H1 (cell line): ENCODE data around the gene HSD17B8. TPM values are rescaled to one million over a fixed set of nuclear protein-coding genes. Genes with fewer than 3 reads are reported as not detected.

ENCODE experiments used
- CTCF ChIA-PET: fragments of 300-600 bp; sonication (Branson Sonifier 250); formaldehyde crosslinking; loops from one replicate; lab custom pipeline; 2021; ENCODE audit not compliant: partially characterized antibody; lab: Charles Lee
- POLR2A ChIA-PET: fragments of 300-600 bp; sonication (Branson Sonifier 250); formaldehyde crosslinking; loops from one replicate; lab custom pipeline; 2021; ENCODE audit warnings: inconsistent platforms; ENCODE audit not compliant: partially characterized antibody; lab: Charles Lee
- DNase-seq, 2 experiments: peaks; one replicate each; pipeline versions ENCODE4 v3.0.0 to v3.0.0-alpha.2; 2010 to 2022; ENCODE audit warnings: low spot score in 2 of 2, low read depth in 1 of 2, mixed read lengths in 1 of 2
- FAIRE-seq: peaks from 2 replicates; lab custom pipeline; 2011; peaks lifted over from hg19 to GRCh38; lab: Jason Lieb, UNC
- H2AFZ ChIP-seq: 2 replicates; pipeline ENCODE4 v1.8.1; 2012; ENCODE audit warnings: low read length, inconsistent platforms
- H2AK5ac ChIP-seq: 2 replicates; pipeline ENCODE4 v1.6.1; 2013; ENCODE audit warnings: low read depth, low read length
- H2BK120ac ChIP-seq: replicated peaks from 2 replicates; pipeline ENCODE3; 2013; ENCODE audit warnings: low read depth, low read length, inconsistent platforms
- H2BK12ac ChIP-seq: 2 replicates; pipeline ENCODE4 v1.6.1; 2013; ENCODE audit warnings: low read depth, low read length
- H2BK15ac ChIP-seq: 2 replicates; pipeline ENCODE4 v1.6.1; 2013; ENCODE audit warnings: low read length
- H2BK20ac ChIP-seq: 2 replicates; pipeline ENCODE4 v1.6.1; 2013; ENCODE audit warnings: low read length
- H2BK5ac ChIP-seq: 2 replicates; pipeline ENCODE4 v1.6.1; 2013; ENCODE audit warnings: low read depth, low read length
- H3K14ac ChIP-seq: 2 replicates; pipeline ENCODE4 v1.6.1; 2013; ENCODE audit warnings: inconsistent platforms; ENCODE audit not compliant: insufficient read length
- H3K18ac ChIP-seq: 2 replicates; pipeline ENCODE4 v1.6.1; 2013; ENCODE audit warnings: low read length; ENCODE audit errors: extremely low read depth
- H3K23ac ChIP-seq: 2 replicates; pipeline ENCODE4 v1.6.1; 2013; ENCODE audit warnings: inconsistent platforms; ENCODE audit not compliant: insufficient read length
- H3K23me2 ChIP-seq: 2 replicates; pipeline ENCODE4 v1.6.1; 2013; ENCODE audit warnings: low read depth, low read length
- H3K27ac ChIP-seq: 2 replicates; pipeline ENCODE4 v1.6.1; 2011; ENCODE audit warnings: low read depth, low read length, inconsistent platforms
- H3K27me3 ChIP-seq, 4 experiments: replicated peaks in 1 of 4; 1 replicate in 1 of 4; 2 replicates in 3 of 4; pipeline versions ENCODE4 v1.6.1 to v1.8.1; 2011 to 2013; ENCODE audit warnings: low read length in 3 of 4, mild to moderate bottlenecking in 3 of 4, inconsistent platforms in 2 of 4, mixed read lengths in 2 of 4, moderate library complexity in 1 of 4; ENCODE audit not compliant: control insufficient read depth in 3 of 4, insufficient read depth in 3 of 4; ENCODE audit errors: extremely low read depth in 1 of 4
- H3K36me3 ChIP-seq, 4 experiments: 2 replicates each; pipeline versions ENCODE4 v1.6.1 to v1.8.1; 2011 to 2013; ENCODE audit warnings: mild to moderate bottlenecking in 4 of 4, low read length in 3 of 4, moderate library complexity in 2 of 4, control low read depth in 1 of 4, inconsistent platforms in 1 of 4; ENCODE audit not compliant: insufficient read depth in 4 of 4, control insufficient read depth in 2 of 4
- H3K4ac ChIP-seq: replicated peaks from 2 replicates; pipeline ENCODE3; 2013; ENCODE audit warnings: low read length, low read depth, mixed read lengths, inconsistent platforms; ENCODE audit not compliant: insufficient read length
- H3K4me1 ChIP-seq, 4 experiments: replicated peaks in 1 of 4; 1 replicate in 1 of 4; 2 replicates in 3 of 4; pipeline versions ENCODE4 v1.6.1 to v1.8.1; 2011 to 2013; ENCODE audit warnings: low read length in 3 of 4, inconsistent platforms in 2 of 4, mixed read lengths in 1 of 4; ENCODE audit not compliant: insufficient read depth in 4 of 4, control insufficient read depth in 3 of 4
- H3K4me2 ChIP-seq, 2 experiments: 2 replicates each; pipeline versions ENCODE4 v1.6.1 to v1.8.1; 2011 to 2013; ENCODE audit warnings: low read depth in 2 of 2, low read length in 2 of 2, control low read depth in 1 of 2, inconsistent platforms in 1 of 2, mild to moderate bottlenecking in 1 of 2; ENCODE audit not compliant: insufficient read depth in 1 of 2
- H3K4me3 ChIP-seq, 4 experiments: fragments of 200-600, 300-600 bp in 1 of 4; sonication (generic), shearing (Covaris generic), sonication (Bioruptor Twin) in 1 of 4; 2 replicates each; pipeline versions ENCODE4 v1.5.1 to v1.8.1; 2011 to 2016; ENCODE audit warnings: low read length in 4 of 4, low read depth in 3 of 4, control low read depth in 2 of 4, inconsistent platforms in 2 of 4, mild to moderate bottlenecking in 2 of 4, mixed read lengths in 1 of 4, moderate library complexity in 1 of 4; ENCODE audit not compliant: insufficient read depth in 2 of 4; ENCODE audit errors: extremely low read depth in 1 of 4
- H3K56ac ChIP-seq: replicated peaks from 2 replicates; pipeline ENCODE3; 2013; ENCODE audit warnings: low read depth, mild to moderate bottlenecking, mixed read lengths, low read length, inconsistent platforms; ENCODE audit not compliant: insufficient read length
- H3K79me1 ChIP-seq: 2 replicates; pipeline ENCODE4 v1.6.1; 2013; ENCODE audit warnings: low read depth, low read length, control low read depth
- H3K79me2 ChIP-seq, 2 experiments: 2 replicates each; pipeline versions ENCODE4 v1.6.1 to v1.8.1; 2012 to 2013; ENCODE audit warnings: low read length in 2 of 2, mild to moderate bottlenecking in 2 of 2, inconsistent platforms in 1 of 2; ENCODE audit not compliant: insufficient read depth in 2 of 2, control insufficient read depth in 1 of 2
- H3K9ac ChIP-seq, 4 experiments: replicated peaks in 1 of 4; 1 replicate in 1 of 4; 2 replicates in 3 of 4; pipeline versions ENCODE4 v1.6.1 to v1.8.1; 2011 to 2013; ENCODE audit warnings: low read depth in 3 of 4, low read length in 3 of 4, control low read depth in 2 of 4, mild to moderate bottlenecking in 2 of 4, moderate library complexity in 2 of 4, inconsistent platforms in 1 of 4; ENCODE audit errors: extremely low read depth in 1 of 4
- H3K9me3 ChIP-seq, 2 experiments: 2 replicates each; pipeline versions ENCODE4 v1.6.1 to v1.8.1; 2012 to 2013; ENCODE audit warnings: mild to moderate bottlenecking in 2 of 2, moderate library complexity in 2 of 2, control low read depth in 1 of 2, inconsistent platforms in 1 of 2, low read depth in 1 of 2, low read length in 1 of 2, mixed read lengths in 1 of 2; ENCODE audit not compliant: insufficient read depth in 2 of 2
- H4K20me1 ChIP-seq, 2 experiments: replicated peaks in 1 of 2; 2 replicates each; pipeline versions ENCODE3 to v1.8.1; 2011 to 2013; ENCODE audit warnings: inconsistent platforms in 2 of 2, low read length in 2 of 2, mild to moderate bottlenecking in 1 of 2; ENCODE audit not compliant: insufficient read depth in 2 of 2, control insufficient read depth in 1 of 2
- H4K5ac ChIP-seq: 2 replicates; pipeline ENCODE4 v1.6.1; 2013; ENCODE audit warnings: low read length, low read depth, mixed read lengths, inconsistent platforms; ENCODE audit not compliant: insufficient read length
- H4K8ac ChIP-seq: 2 replicates; pipeline ENCODE4 v1.8.0; 2013; ENCODE audit warnings: mild to moderate bottlenecking, moderate library complexity, low read length, inconsistent platforms; ENCODE audit not compliant: insufficient read depth; ENCODE audit errors: extremely low read depth
- H4K91ac ChIP-seq: replicated peaks from 2 replicates; pipeline ENCODE3; 2013; ENCODE audit warnings: low read length, mixed read lengths, inconsistent platforms; ENCODE audit not compliant: insufficient read length
- CEBPB ChIP-seq: IDR thresholded peaks from 2 replicates; pipeline ENCODE4 v1.6.1; 2012; ENCODE audit warnings: low read depth, low read length
- POU5F1 ChIP-seq: IDR thresholded peaks from 2 replicates; pipeline ENCODE4 v1.6.1; 2011; ENCODE audit warnings: low read depth, mild to moderate bottlenecking, low read length, moderate library complexity
- WGBS, 2 experiments: shearing (Covaris generic) in 1 of 2; methylation state at CpG; one replicate each; pipeline versions ENCODE4 v1.1.6 to v1.1.7; 2013 to 2015; ENCODE audit warnings: low lambda C conversion rate in 2 of 2, mixed read lengths in 2 of 2, inconsistent platforms in 1 of 2, low coverage in 1 of 2, missing lambda C conversion rate in 1 of 2; ENCODE audit not compliant: insufficient replicate concordance in 2 of 2, insufficient coverage in 1 of 2, insufficient read length in 1 of 2; ENCODE audit errors: extremely low coverage in 1 of 2, missing lambda C conversion rate in 1 of 2; 5-methylcytosine and 5-hydroxymethylcytosine counted together
- polyA plus RNA-seq, 7 experiments: library from polyadenylated mRNA; depleted of rRNA in 3 of 7; stranded (reverse) in 5 of 7; unstranded in 2 of 7; fragments of >200 nt in 5 of 7; fragments of 200-250 nt in 2 of 7; gene quantifications; 1 replicate in 5 of 7; 2 replicates in 1 of 7; 4 replicates in 1 of 7; pipeline versions ENCODE4 v1.2.1 to v1.2.3, GENCODE V29; 2011 to 2013; ENCODE audit warnings: missing spikeins in 2 of 7, mixed read lengths in 2 of 7
- total RNA-seq: library from RNA; stranded (reverse); fragmentation: NEBNext Ultra II Directional; extraction: Animal tissue kit (Norgen Biotek cat#: 25700); gene quantifications from 2 replicates; pipeline ENCODE4 v1.2.1, GENCODE V29; 2021

HSD17B8 gene
- total and polyA plus RNA-seq, 2 of the 8 experiments (the other 6 are each of a cell fraction or from before 2014, with no cell fraction given) = 3.3 to 17.1 TPM

- H4K8ac ChIP-seq = no peak overlapping the region
- CTCF ChIA-PET = interaction anchor here (0.7 to 6.3 kb wide), 9 partner anchors 8 to 258 kb away, joined by 3 to 60 read pairs (median 3); no protein-coding TSS in a partner anchor
- H3K18ac ChIP-seq = no peak overlapping the region
- DNase-seq (no peak), FAIRE-seq (no peak)
- peaks cover 2 to 14% of the 10 kb centered on the region in 2 experiments for H4K20me1 ChIP-seq
- peaks cover 34 to 70% (median 63%) of the 10 kb centered on the region in 4 experiments for H3K27me3 ChIP-seq
- no peak overlapping the region for H3K56ac ChIP-seq
- H3K79me2 ChIP-seq = no peaks in the 10 kb centered on the region
- peaks cover 0 to 13% (median 9%) of the 10 kb centered on the region in 4 experiments; a peak in 6 of 7 replicates for H3K4me1 ChIP-seq
- H3K79me1 ChIP-seq = no peaks in the 10 kb centered on the region; the same call in 1 of the 2 replicates
- no peak overlapping the region for H2BK12ac ChIP-seq
- peaks cover 24% of the 10 kb centered on the region; the same call in 1 of the 2 replicates for H3K23me2 ChIP-seq
- no peak overlapping the region for H3K23ac ChIP-seq
- POLR2A ChIA-PET = interaction anchor here (0.7 to 2.3 kb wide), 6 partner anchors 8 to 240 kb away, joined by 3 to 13 read pairs (median 4); partner anchors contain the start of genes B3GALT4, RPS18 and VPS52
- H3K14ac ChIP-seq = no peak overlapping the region
- no peak overlapping the region for H2BK5ac ChIP-seq
- H3K4me2 ChIP-seq = no peak overlapping the region; a peak in 1 of 4 replicates
- WGBS, 2 experiments = 80% methylated on average over 7 of the region's 17 CpGs; no CpG with 5 or more reads in 1 of the 2 experiments
- no peak overlapping the region for H3K4me3 ChIP-seq
- no peak overlapping the region for H3K27ac ChIP-seq
- no peak overlapping the region for H2BK15ac ChIP-seq
- no peak overlapping the region for H4K5ac ChIP-seq
- H3K9me3 ChIP-seq = no peaks in the 10 kb centered on the region
- peaks cover 2 to 7% (median 4%) of the 10 kb centered on the region in 4 experiments; a peak in 3 of 8 replicates for H3K36me3 ChIP-seq
- H2BK20ac ChIP-seq = no peak overlapping the region
- H3K4ac ChIP-seq = no peak overlapping the region
- no peak overlapping the region for H2AK5ac ChIP-seq
- H3K9ac ChIP-seq = no peak overlapping the region
- H4K91ac ChIP-seq = no peak overlapping the region
- no peak overlapping the region for H2AFZ ChIP-seq
- H2BK120ac ChIP-seq = no peak overlapping the region
- no peak for TF ChIP-seq CEBPB
- no peak for TF ChIP-seq POU5F1
These were observed 6.7 kb downstream of the HSD17B8 start for GRCh38 chr6:33211136-33211535.
